H1 (cell line): ENCODE measurements around the gene FHIT. TPM values are rescaled to one million over a fixed set of nuclear protein-coding genes. Genes with fewer than 3 reads are reported as not detected.

Experiments used
- CTCF ChIA-PET: fragments of 300-600 bp; sonication (Branson Sonifier 250); formaldehyde crosslinking; loops from one replicate; lab custom pipeline; 2021; ENCODE audit not compliant: partially characterized antibody; lab: Charles Lee
- POLR2A ChIA-PET: fragments of 300-600 bp; sonication (Branson Sonifier 250); formaldehyde crosslinking; loops from one replicate; lab custom pipeline; 2021; ENCODE audit warnings: inconsistent platforms; ENCODE audit not compliant: partially characterized antibody; lab: Charles Lee
- DNase-seq, 2 experiments: peaks; one replicate each; pipeline versions ENCODE4 v3.0.0 to v3.0.0-alpha.2; 2010 to 2022; ENCODE audit warnings: low spot score in 2 of 2, low read depth in 1 of 2, mixed read lengths in 1 of 2
- FAIRE-seq: peaks from 2 replicates; lab custom pipeline; 2011; peaks lifted over from hg19 to GRCh38; lab: Jason Lieb, UNC
- H2AFZ ChIP-seq: 2 replicates; pipeline ENCODE4 v1.8.1; 2012; ENCODE audit warnings: low read length, inconsistent platforms
- H2AK5ac ChIP-seq: 2 replicates; pipeline ENCODE4 v1.6.1; 2013; ENCODE audit warnings: low read depth, low read length
- H2BK120ac ChIP-seq: replicated peaks from 2 replicates; pipeline ENCODE3; 2013; ENCODE audit warnings: low read depth, low read length, inconsistent platforms
- H2BK12ac ChIP-seq: 2 replicates; pipeline ENCODE4 v1.6.1; 2013; ENCODE audit warnings: low read depth, low read length
- H2BK15ac ChIP-seq: 2 replicates; pipeline ENCODE4 v1.6.1; 2013; ENCODE audit warnings: low read length
- H2BK20ac ChIP-seq: 2 replicates; pipeline ENCODE4 v1.6.1; 2013; ENCODE audit warnings: low read length
- H2BK5ac ChIP-seq: 2 replicates; pipeline ENCODE4 v1.6.1; 2013; ENCODE audit warnings: low read depth, low read length
- H3K14ac ChIP-seq: 2 replicates; pipeline ENCODE4 v1.6.1; 2013; ENCODE audit warnings: inconsistent platforms; ENCODE audit not compliant: insufficient read length
- H3K18ac ChIP-seq: 2 replicates; pipeline ENCODE4 v1.6.1; 2013; ENCODE audit warnings: low read length; ENCODE audit errors: extremely low read depth
- H3K23ac ChIP-seq: 2 replicates; pipeline ENCODE4 v1.6.1; 2013; ENCODE audit warnings: inconsistent platforms; ENCODE audit not compliant: insufficient read length
- H3K23me2 ChIP-seq: 2 replicates; pipeline ENCODE4 v1.6.1; 2013; ENCODE audit warnings: low read depth, low read length
- H3K27ac ChIP-seq: 2 replicates; pipeline ENCODE4 v1.6.1; 2011; ENCODE audit warnings: low read depth, low read length, inconsistent platforms
- H3K27me3 ChIP-seq, 4 experiments: replicated peaks in 1 of 4; 1 replicate in 1 of 4; 2 replicates in 3 of 4; pipeline versions ENCODE4 v1.6.1 to v1.8.1; 2011 to 2013; ENCODE audit warnings: low read length in 3 of 4, mild to moderate bottlenecking in 3 of 4, inconsistent platforms in 2 of 4, mixed read lengths in 2 of 4, moderate library complexity in 1 of 4; ENCODE audit not compliant: control insufficient read depth in 3 of 4, insufficient read depth in 3 of 4; ENCODE audit errors: extremely low read depth in 1 of 4
- H3K36me3 ChIP-seq, 4 experiments: 2 replicates each; pipeline versions ENCODE4 v1.6.1 to v1.8.1; 2011 to 2013; ENCODE audit warnings: mild to moderate bottlenecking in 4 of 4, low read length in 3 of 4, moderate library complexity in 2 of 4, control low read depth in 1 of 4, inconsistent platforms in 1 of 4; ENCODE audit not compliant: insufficient read depth in 4 of 4, control insufficient read depth in 2 of 4
- H3K4ac ChIP-seq: replicated peaks from 2 replicates; pipeline ENCODE3; 2013; ENCODE audit warnings: low read length, low read depth, mixed read lengths, inconsistent platforms; ENCODE audit not compliant: insufficient read length
- H3K4me1 ChIP-seq, 4 experiments: replicated peaks in 1 of 4; 1 replicate in 1 of 4; 2 replicates in 3 of 4; pipeline versions ENCODE4 v1.6.1 to v1.8.1; 2011 to 2013; ENCODE audit warnings: low read length in 3 of 4, inconsistent platforms in 2 of 4, mixed read lengths in 1 of 4; ENCODE audit not compliant: insufficient read depth in 4 of 4, control insufficient read depth in 3 of 4
- H3K4me2 ChIP-seq, 2 experiments: 2 replicates each; pipeline versions ENCODE4 v1.6.1 to v1.8.1; 2011 to 2013; ENCODE audit warnings: low read depth in 2 of 2, low read length in 2 of 2, control low read depth in 1 of 2, inconsistent platforms in 1 of 2, mild to moderate bottlenecking in 1 of 2; ENCODE audit not compliant: insufficient read depth in 1 of 2
- H3K4me3 ChIP-seq, 4 experiments: fragments of 200-600, 300-600 bp in 1 of 4; sonication (generic), shearing (Covaris generic), sonication (Bioruptor Twin) in 1 of 4; 2 replicates each; pipeline versions ENCODE4 v1.5.1 to v1.8.1; 2011 to 2016; ENCODE audit warnings: low read length in 4 of 4, low read depth in 3 of 4, control low read depth in 2 of 4, inconsistent platforms in 2 of 4, mild to moderate bottlenecking in 2 of 4, mixed read lengths in 1 of 4, moderate library complexity in 1 of 4; ENCODE audit not compliant: insufficient read depth in 2 of 4; ENCODE audit errors: extremely low read depth in 1 of 4
- H3K56ac ChIP-seq: replicated peaks from 2 replicates; pipeline ENCODE3; 2013; ENCODE audit warnings: low read depth, mild to moderate bottlenecking, mixed read lengths, low read length, inconsistent platforms; ENCODE audit not compliant: insufficient read length
- H3K79me1 ChIP-seq: 2 replicates; pipeline ENCODE4 v1.6.1; 2013; ENCODE audit warnings: low read depth, low read length, control low read depth
- H3K79me2 ChIP-seq, 2 experiments: 2 replicates each; pipeline versions ENCODE4 v1.6.1 to v1.8.1; 2012 to 2013; ENCODE audit warnings: low read length in 2 of 2, mild to moderate bottlenecking in 2 of 2, inconsistent platforms in 1 of 2; ENCODE audit not compliant: insufficient read depth in 2 of 2, control insufficient read depth in 1 of 2
- H3K9ac ChIP-seq, 4 experiments: replicated peaks in 1 of 4; 1 replicate in 1 of 4; 2 replicates in 3 of 4; pipeline versions ENCODE4 v1.6.1 to v1.8.1; 2011 to 2013; ENCODE audit warnings: low read depth in 3 of 4, low read length in 3 of 4, control low read depth in 2 of 4, mild to moderate bottlenecking in 2 of 4, moderate library complexity in 2 of 4, inconsistent platforms in 1 of 4; ENCODE audit errors: extremely low read depth in 1 of 4
- H3K9me3 ChIP-seq, 2 experiments: 2 replicates each; pipeline versions ENCODE4 v1.6.1 to v1.8.1; 2012 to 2013; ENCODE audit warnings: mild to moderate bottlenecking in 2 of 2, moderate library complexity in 2 of 2, control low read depth in 1 of 2, inconsistent platforms in 1 of 2, low read depth in 1 of 2, low read length in 1 of 2, mixed read lengths in 1 of 2; ENCODE audit not compliant: insufficient read depth in 2 of 2
- H4K20me1 ChIP-seq, 2 experiments: replicated peaks in 1 of 2; 2 replicates each; pipeline versions ENCODE3 to v1.8.1; 2011 to 2013; ENCODE audit warnings: inconsistent platforms in 2 of 2, low read length in 2 of 2, mild to moderate bottlenecking in 1 of 2; ENCODE audit not compliant: insufficient read depth in 2 of 2, control insufficient read depth in 1 of 2
- H4K5ac ChIP-seq: 2 replicates; pipeline ENCODE4 v1.6.1; 2013; ENCODE audit warnings: low read length, low read depth, mixed read lengths, inconsistent platforms; ENCODE audit not compliant: insufficient read length
- H4K8ac ChIP-seq: 2 replicates; pipeline ENCODE4 v1.8.0; 2013; ENCODE audit warnings: mild to moderate bottlenecking, moderate library complexity, low read length, inconsistent platforms; ENCODE audit not compliant: insufficient read depth; ENCODE audit errors: extremely low read depth
- H4K91ac ChIP-seq: replicated peaks from 2 replicates; pipeline ENCODE3; 2013; ENCODE audit warnings: low read length, mixed read lengths, inconsistent platforms; ENCODE audit not compliant: insufficient read length
- CEBPB ChIP-seq: IDR thresholded peaks from 2 replicates; pipeline ENCODE4 v1.6.1; 2012; ENCODE audit warnings: low read depth, low read length
- KDM1A ChIP-seq: fragments of 200-600, 300-600 bp; sonication (generic); IDR thresholded peaks from 2 replicates; pipeline ENCODE4 v1.7.1; 2016; ENCODE audit warnings: mild to moderate bottlenecking, low read length, borderline replicate concordance
- MAFK ChIP-seq: IDR thresholded peaks from 2 replicates; pipeline ENCODE4 v1.6.1; 2012; ENCODE audit warnings: low read depth, mild to moderate bottlenecking, improper control_type of control experiment, low read length
- MAX ChIP-seq: IDR thresholded peaks from 2 replicates; pipeline ENCODE4 v1.6.1; 2012; ENCODE audit warnings: inconsistent platforms
- RXRA ChIP-seq: IDR thresholded peaks from 2 replicates; pipeline ENCODE4 v1.6.1; 2011; ENCODE audit warnings: low read depth, mild to moderate bottlenecking, low read length, moderate library complexity; ENCODE audit not compliant: insufficient read depth
- SRF ChIP-seq: IDR thresholded peaks from 2 replicates; pipeline ENCODE4 v1.6.1; 2011; ENCODE audit warnings: mild to moderate bottlenecking, low read depth, low read length, moderate library complexity
- TAF7 ChIP-seq: optimal IDR thresholded peaks from 2 replicates; pipeline ENCODE3; 2011; ENCODE audit warnings: low read depth, mild to moderate bottlenecking, inconsistent platforms, low read length, moderate library complexity, borderline replicate concordance
- whole genome bisulfite sequencing, 2 experiments: shearing (Covaris generic) in 1 of 2; methylation state at CpG; one replicate each; pipeline versions ENCODE4 v1.1.6 to v1.1.7; 2013 to 2015; ENCODE audit warnings: low lambda C conversion rate in 2 of 2, mixed read lengths in 2 of 2, inconsistent platforms in 1 of 2, low coverage in 1 of 2, missing lambda C conversion rate in 1 of 2; ENCODE audit not compliant: insufficient replicate concordance in 2 of 2, insufficient coverage in 1 of 2, insufficient read length in 1 of 2; ENCODE audit errors: extremely low coverage in 1 of 2, missing lambda C conversion rate in 1 of 2; 5-methylcytosine and 5-hydroxymethylcytosine counted together
- polyA plus RNA-seq, 7 experiments: library from polyadenylated mRNA; depleted of rRNA in 3 of 7; stranded (reverse) in 5 of 7; unstranded in 2 of 7; fragments of >200 nt in 5 of 7; fragments of 200-250 nt in 2 of 7; gene quantifications; 1 replicate in 5 of 7; 2 replicates in 1 of 7; 4 replicates in 1 of 7; pipeline versions ENCODE4 v1.2.1 to v1.2.3, GENCODE V29; 2011 to 2013; ENCODE audit warnings: missing spikeins in 2 of 7, mixed read lengths in 2 of 7
- total RNA-seq: library from RNA; stranded (reverse); fragmentation: NEBNext Ultra II Directional; extraction: Animal tissue kit (Norgen Biotek cat#: 25700); gene quantifications from 2 replicates; pipeline ENCODE4 v1.2.1, GENCODE V29; 2021

The FHIT gene
- total and polyA plus RNA-seq, 2 of the 8 experiments (the other 6 are each of a cell fraction or from before 2014, with no cell fraction given): 1.2 to 3.2 TPM

- no peaks in the 10 kb centered on the region for H4K20me1 ChIP-seq
- no peaks in the 10 kb centered on the region for H3K79me1 ChIP-seq
- H3K27ac ChIP-seq: no peak overlapping the region; the same call in 1 of the 2 replicates
- H3K9me3 ChIP-seq: no peaks in the 10 kb centered on the region
- no peak overlapping the region for H2BK12ac ChIP-seq
- no peak overlapping the region for H2AFZ ChIP-seq
- H3K4me1 ChIP-seq: no peaks in the 10 kb centered on the region
- H3K36me3 ChIP-seq: no peaks in the 10 kb centered on the region
- H2BK15ac ChIP-seq: no peak overlapping the region
- H3K27me3 ChIP-seq: no peaks in the 10 kb centered on the region
- no peak overlapping the region for H3K18ac ChIP-seq
- WGBS, 2 experiments: 87% methylated on average over 1 of the region's 1 CpG; no CpG with 5 or more reads in 1 of the 2 experiments
- H3K56ac ChIP-seq: no peak overlapping the region
- TF ChIP-seq KDM1A: no peak
- TF ChIP-seq MAX: no peak
- no peak for TF ChIP-seq RXRA
- TF ChIP-seq MAFK: no peak
- no peak for TF ChIP-seq TAF7
- no peak for TF ChIP-seq CEBPB
- no peak for TF ChIP-seq SRF
- H3K79me2 ChIP-seq: no peaks in the 10 kb centered on the region
- H3K4ac ChIP-seq: no peak overlapping the region
- no peak for DNase-seq
- no peak for FAIRE-seq
- H4K91ac ChIP-seq: no peak overlapping the region
- POLR2A ChIA-PET: no interaction called here
- H3K23me2 ChIP-seq: no peaks in the 10 kb centered on the region
- H3K4me2 ChIP-seq: no peak overlapping the region
- no peak overlapping the region for H3K14ac ChIP-seq
- no peak overlapping the region for H3K9ac ChIP-seq
- no peak overlapping the region for H3K23ac ChIP-seq
- H2BK20ac ChIP-seq: no peak overlapping the region
- no peak overlapping the region for H4K8ac ChIP-seq
- no peak overlapping the region for H2AK5ac ChIP-seq
- H2BK120ac ChIP-seq: no peak overlapping the region
- CTCF ChIA-PET: no interaction called here
- no peak overlapping the region for H4K5ac ChIP-seq
- no peak overlapping the region for H3K4me3 ChIP-seq
- no peak overlapping the region for H2BK5ac ChIP-seq
Measured at GRCh38 chr3:60333710-60334109, 917.5 kb downstream of the FHIT start.
